Skin epidermis (tissue), 12 donors: ENCODE results near the gene PSEN1.

Source experiments
- H3K27ac ChIP-seq, 21 experiments: fragments of 200-600 bp; sonication (generic) in 11 of 21; one replicate each; pipeline ENCODE4 v1.5.0; 2020; ENCODE audit warnings: mild to moderate bottlenecking in 3 of 21, inconsistent platforms in 2 of 21, moderate library complexity in 2 of 21
- H3K4me3 ChIP-seq, 7 experiments: fragments of 200-600 bp; sonication (generic) in 2 of 7; one replicate each; pipeline ENCODE4 v1.5.0; 2020; ENCODE audit warnings: inconsistent platforms in 2 of 7, mild to moderate bottlenecking in 2 of 7, moderate library complexity in 1 of 7

PSEN1 gene

DNA sequence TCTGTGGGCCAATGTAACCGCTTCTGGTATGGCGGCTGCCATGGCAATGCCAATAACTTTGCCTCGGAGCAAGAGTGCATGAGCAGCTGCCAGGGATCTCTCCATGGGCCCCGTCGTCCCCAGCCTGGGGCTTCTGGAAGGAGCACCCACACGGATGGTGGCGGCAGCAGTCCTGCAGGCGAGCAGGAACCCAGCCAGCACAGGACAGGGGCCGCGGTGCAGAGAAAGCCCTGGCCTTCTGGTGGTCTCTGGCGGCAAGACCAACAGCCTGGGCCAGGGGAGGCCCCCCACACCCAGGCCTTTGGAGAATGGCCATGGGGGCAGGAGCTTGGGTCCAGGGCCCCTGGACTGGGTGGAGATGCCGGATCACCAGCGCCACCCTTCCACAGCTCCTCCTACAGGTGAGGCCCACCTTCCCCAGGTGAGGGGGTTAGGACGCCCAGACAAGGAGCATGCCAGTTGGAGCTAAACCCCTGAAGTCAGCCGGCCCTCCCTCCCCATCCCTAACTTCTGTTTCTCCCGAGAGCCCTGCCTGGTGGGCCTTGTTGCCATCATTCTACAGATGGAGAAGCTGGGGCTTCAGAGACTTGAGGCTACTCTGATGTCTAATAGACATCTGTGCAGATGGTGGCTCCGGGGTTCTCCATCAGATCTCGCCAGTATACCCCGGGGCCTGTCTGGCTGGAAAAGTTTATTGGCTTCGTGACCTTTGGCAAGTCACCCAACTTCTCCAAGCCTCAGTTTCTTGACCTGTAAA, 126.3 kb downstream of the PSEN1 start:
- no peak overlapping the region for H3K27ac ChIP-seq
- H3K4me3 ChIP-seq, result no peak overlapping the region

DNA sequence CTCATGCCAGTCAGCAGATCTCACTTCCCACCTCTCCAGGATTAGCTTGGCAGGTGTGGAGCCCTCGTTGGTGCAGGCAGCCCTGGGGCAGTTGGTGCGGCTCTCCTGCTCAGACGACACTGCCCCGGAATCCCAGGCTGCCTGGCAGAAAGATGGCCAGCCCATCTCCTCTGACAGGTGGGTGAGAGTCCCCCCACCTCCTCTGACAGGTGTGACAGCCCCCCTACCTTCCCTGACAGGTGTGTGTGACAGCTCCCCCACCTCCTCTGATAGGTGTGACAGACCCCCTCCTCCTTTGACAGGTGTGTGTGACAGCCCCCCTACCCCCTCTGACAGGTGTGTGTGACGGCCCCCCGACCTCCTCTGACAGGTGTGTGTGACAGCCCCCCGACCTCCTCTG, 127.3 kb downstream of the PSEN1 start:
- Histone ChIP-seq H3K27ac (no peak overlapping the region), H3K4me3 (no peak overlapping the region)

DNA sequence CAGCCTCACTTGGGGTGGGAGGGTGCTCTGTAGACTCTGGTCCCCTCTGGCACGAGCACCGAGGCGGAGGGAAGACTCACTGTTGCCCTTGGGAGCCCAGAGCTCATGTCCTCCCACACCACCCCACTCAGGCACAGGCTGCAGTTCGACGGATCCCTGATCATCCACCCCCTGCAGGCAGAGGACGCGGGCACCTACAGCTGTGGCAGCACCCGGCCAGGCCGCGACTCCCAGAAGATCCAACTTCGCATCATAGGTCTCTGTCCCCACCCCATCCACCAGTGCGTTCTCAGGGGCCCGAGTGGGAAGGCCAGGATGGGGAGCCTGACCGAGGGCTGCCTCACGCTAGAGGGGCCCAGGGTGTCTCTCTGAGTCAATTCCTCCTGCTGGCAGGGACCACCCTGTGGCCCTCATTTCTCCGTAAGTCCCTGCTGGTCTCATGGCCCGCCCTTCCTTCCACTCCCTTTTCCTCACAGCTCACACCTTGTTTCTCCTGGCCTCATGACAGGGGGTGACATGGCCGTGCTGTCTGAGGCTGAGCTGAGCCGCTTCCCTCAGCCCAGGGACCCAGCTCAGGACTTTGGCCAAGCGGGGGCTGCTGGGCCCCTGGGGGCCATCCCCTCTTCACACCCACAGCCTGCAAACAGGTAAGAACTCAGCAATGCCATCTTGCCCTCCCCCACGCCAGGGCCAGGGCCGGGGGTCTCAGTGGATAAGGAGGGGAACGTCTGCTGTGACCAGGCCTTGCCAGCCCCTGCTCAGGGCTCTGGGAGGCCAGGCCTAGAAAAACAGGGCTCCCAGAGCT, 128.0 kb downstream of the PSEN1 start:
- H3K4me3 ChIP-seq, result no peak overlapping the region
- no peak overlapping the region for H3K27ac ChIP-seq

DNA sequence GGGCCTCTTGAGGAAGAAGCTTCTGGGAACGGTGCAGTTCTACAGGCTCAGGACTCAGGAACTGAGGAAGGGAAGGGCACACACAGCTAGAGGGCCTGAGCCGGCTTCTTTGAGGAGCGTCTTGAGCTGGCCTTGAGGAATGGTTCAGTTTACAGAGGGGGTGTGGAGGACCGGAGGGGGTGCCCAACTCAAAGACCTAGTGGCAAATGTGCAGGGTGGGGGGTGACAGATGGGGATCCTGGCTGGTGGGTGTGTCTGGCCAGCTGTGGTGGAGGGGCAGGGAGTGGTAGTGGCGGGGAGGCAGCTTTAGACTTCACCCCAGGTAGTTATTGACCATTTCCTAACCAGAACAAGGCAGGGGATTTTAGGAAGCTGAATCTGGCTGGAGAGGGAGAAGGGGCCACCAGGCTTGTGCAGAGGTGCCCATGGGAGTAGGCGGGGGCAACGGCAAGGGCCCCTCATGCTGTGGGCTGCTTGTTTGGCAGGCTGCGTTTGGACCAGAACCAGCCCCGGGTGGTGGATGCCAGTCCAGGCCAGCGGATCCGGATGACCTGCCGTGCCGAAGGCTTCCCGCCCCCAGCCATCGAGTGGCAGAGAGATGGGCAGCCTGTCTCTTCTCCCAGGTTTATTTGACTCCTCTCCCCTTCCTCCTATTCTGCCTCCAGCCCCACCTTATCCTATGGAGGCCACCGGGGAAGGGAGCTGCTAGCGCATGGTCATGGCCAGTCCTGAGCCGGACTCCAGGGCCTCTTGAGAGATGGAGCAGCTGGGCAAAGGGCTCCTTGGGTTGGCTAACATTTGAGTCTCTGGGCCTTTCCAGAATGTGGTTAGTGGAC, 128.8 kb downstream of the PSEN1 start:
- Histone ChIP-seq H3K27ac (no peak overlapping the region), H3K4me3 (no peak overlapping the region)

DNA sequence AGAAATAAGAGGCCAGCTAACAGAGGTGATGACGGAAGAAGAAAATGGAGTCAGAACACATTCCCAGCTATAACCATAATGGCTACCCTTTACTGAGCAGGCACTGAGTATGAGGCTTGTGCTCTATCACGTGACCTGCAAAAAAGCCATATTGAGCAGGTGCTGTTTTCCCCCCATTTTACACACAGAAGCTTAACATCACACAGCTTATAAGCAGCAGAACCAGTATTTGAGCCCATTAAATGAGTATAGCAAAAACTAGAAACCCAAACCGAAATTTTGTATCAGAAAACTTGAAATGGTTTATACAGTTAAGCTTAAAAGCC, 129.4 kb downstream of the PSEN1 start:
- Histone ChIP-seq H3K4me3 (no peak overlapping the region), H3K27ac (no peak overlapping the region)

DNA sequence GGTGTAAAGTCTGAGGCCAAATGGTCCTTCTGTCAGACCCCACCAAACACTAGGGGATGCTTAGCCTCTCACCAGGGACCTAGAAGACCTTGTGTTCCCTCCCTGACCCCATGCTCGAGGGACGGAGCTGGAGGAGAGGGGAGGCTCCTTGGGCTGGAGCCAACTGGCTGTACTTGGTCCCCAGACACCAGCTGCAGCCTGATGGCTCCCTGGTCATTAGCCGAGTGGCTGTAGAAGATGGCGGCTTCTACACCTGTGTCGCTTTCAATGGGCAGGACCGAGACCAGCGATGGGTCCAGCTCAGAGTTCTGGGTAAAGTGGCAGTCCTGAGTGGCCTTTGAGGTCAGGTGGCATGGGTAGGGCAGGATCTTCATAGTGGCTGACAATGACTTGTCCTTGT, 130.0 kb downstream of the PSEN1 start:
- Histone ChIP-seq H3K27ac (no peak overlapping the region), H3K4me3 (no peak overlapping the region)

DNA sequence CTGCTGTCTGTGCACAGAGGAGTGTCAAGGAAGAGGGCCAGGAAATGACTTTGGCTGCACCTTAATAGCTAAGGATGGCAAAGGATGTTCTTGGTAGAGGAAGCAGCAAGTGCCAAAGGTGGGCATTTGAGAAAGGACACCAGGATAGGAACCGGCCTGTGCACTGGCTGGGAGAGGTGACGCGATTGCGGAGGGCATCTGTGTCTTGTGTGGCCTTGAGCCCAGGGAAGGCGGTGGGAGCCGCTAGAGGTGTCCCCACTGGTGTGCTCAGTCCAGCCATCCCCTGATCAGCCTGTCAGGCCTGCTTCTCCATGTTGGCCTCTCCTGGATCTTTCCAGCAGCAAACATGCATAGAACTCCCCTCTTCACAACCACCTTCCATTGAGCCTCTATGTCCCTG, 131.2 kb downstream of the PSEN1 start:
- H3K27ac ChIP-seq, result no peak overlapping the region
- no peak overlapping the region for H3K4me3 ChIP-seq

DNA sequence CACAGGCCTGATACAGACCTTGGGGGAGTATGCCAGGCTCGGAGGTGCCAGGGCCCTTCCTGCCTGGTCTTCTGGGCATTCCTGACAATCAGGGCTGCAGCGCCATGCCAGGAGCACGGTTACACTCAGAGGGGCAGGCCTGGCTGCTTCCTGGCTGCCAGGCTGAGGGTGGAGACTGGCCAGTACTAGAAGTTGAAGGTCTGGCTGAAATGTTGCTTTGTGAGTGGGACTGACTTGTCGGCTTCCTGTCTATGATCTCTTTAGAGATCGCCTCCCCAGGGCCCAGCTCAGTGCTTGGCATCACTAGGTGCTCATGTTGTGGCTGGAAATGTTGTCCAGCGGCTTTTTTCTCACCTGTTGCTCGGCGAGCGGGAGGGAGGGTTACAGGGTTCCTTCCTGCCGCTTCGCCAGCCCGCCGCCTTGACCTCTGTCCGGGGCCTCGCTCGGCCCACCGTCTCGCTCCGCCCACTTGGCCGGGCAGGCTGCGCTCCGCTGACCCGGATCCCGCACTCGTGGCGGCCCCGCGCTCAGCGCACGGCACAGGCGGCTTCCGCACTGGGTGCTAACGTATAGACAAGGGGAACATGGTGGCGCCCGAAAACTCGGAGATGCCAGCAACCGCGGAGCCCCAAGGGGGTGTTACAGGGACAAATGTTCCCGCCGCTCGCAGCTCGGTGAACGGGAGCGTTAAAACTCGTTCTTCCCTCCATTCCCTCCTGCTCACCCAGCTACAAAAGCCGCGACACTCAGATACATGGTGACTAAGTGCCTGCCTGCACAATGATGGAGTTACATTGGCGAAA, 133.6 kb downstream of the PSEN1 start:
- Histone ChIP-seq H3K27ac (peak overlapping the region in 4 of 21 experiments; percentile 9 to 33 (median 25)), H3K4me3 (peak overlapping the region in 5 of 7 experiments; percentile 10 to 30 (median 23))

DNA sequence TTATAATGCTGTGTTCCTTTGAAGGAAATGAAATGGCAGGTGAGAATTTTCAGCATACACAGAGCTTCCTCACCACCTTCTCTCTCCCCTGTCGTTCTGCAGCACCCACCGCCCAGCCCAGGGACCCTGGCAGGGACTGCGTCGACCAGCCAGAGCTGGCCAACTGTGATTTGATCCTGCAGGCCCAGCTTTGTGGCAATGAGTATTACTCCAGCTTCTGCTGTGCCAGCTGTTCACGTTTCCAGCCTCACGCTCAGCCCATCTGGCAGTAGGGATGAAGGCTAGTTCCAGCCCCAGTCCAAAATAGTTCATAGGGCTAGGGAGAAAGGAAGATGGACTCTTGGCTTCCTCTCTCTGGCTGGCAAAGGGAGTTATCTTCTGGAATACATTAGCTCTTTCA, 136.1 kb downstream of the PSEN1 start:
- H3K27ac ChIP-seq, result no peak overlapping the region
- no peak overlapping the region for H3K4me3 ChIP-seq
